Liver (tissue), 9 donors: Measurements from ENCODE around the gene EGFR. TPM values are rescaled to one million over a fixed set of nuclear protein-coding genes. Genes with fewer than 3 reads are reported as not detected.
A peak's percentile ranks its signal among the peaks of the same experiment; 100 is the strongest.

Source experiments
- DNase-seq: peaks from one replicate; pipeline ENCODE4 v3.0.0-alpha.2; 2017; ENCODE audit warnings: low spot score
- H3K27ac ChIP-seq, 2 donors: one replicate each; pipeline ENCODE4 v1.7.0; 2013; ENCODE audit warnings: inconsistent platforms in 2 of 2, low read length in 2 of 2, control low read depth in 1 of 2, low read depth in 1 of 2, mild to moderate bottlenecking in 1 of 2
- H3K27me3 ChIP-seq, 4 donors: one replicate each; pipeline versions ENCODE4 v1.6.1 to v1.7.0; 2013; ENCODE audit warnings: low read length in 3 of 4, inconsistent platforms in 1 of 4, mild to moderate bottlenecking in 1 of 4, moderate library complexity in 1 of 4; ENCODE audit not compliant: control insufficient read depth in 4 of 4, insufficient read depth in 4 of 4
- H3K36me3 ChIP-seq, 4 donors: one replicate each; pipeline versions ENCODE4 v1.6.1 to v1.7.0; 2013; ENCODE audit warnings: low read length in 3 of 4, mild to moderate bottlenecking in 3 of 4, low read depth in 1 of 4, moderate library complexity in 1 of 4; ENCODE audit not compliant: control insufficient read depth in 4 of 4, insufficient read depth in 3 of 4
- H3K4me1 ChIP-seq, 4 donors: one replicate each; pipeline versions ENCODE4 v1.6.1 to v1.7.0; 2013; ENCODE audit warnings: low read length in 3 of 4, mild to moderate bottlenecking in 3 of 4, moderate library complexity in 1 of 4; ENCODE audit not compliant: control insufficient read depth in 4 of 4, insufficient read depth in 4 of 4
- H3K4me3 ChIP-seq, 3 donors: one replicate each; pipeline versions ENCODE4 v1.6.1 to v1.7.0; 2013; ENCODE audit warnings: low read length in 3 of 3, control low read depth in 1 of 3, low read depth in 1 of 3, mild to moderate bottlenecking in 1 of 3
- H3K9ac ChIP-seq, 2 donors: one replicate each; pipeline ENCODE4 v1.7.0; 2013; ENCODE audit warnings: low read length in 2 of 2, mild to moderate bottlenecking in 2 of 2, moderate library complexity in 2 of 2, control low read depth in 1 of 2, low read depth in 1 of 2
- H3K9me3 ChIP-seq, 4 donors: one replicate each; pipeline versions ENCODE4 v1.6.1 to v1.7.0; 2013; ENCODE audit warnings: low read length in 3 of 4; ENCODE audit not compliant: control insufficient read depth in 4 of 4
- EGR1 ChIP-seq, 2 donors: IDR thresholded peaks; 2 replicates each; pipeline ENCODE4 v1.6.1; 2016 to 2018; ENCODE audit warnings: antibody characterized with exemption in 2 of 2, low read depth in 2 of 2
- FOXA2 ChIP-seq: IDR thresholded peaks from 2 replicates; pipeline ENCODE4 v1.6.1; 2016; ENCODE audit warnings: antibody characterized with exemption
- GABPA ChIP-seq, 2 donors: IDR thresholded peaks in 1 of 2; conservative IDR thresholded peaks in 1 of 2; 2 replicates each; pipeline ENCODE4 v1.6.1; 2016; ENCODE audit warnings: antibody characterized with exemption in 2 of 2, mild to moderate bottlenecking in 1 of 2, moderate library complexity in 1 of 2
- HNF4G ChIP-seq: IDR thresholded peaks from 2 replicates; pipeline ENCODE4 v1.6.1; 2016; ENCODE audit warnings: antibody characterized with exemption
- NR2F2 ChIP-seq: IDR thresholded peaks from 2 replicates; pipeline ENCODE4 v1.6.1; 2016; ENCODE audit warnings: antibody characterized with exemption
- RAD21 ChIP-seq, 2 donors: IDR thresholded peaks; 2 replicates each; pipeline ENCODE4 v1.6.1; 2016; ENCODE audit warnings: antibody characterized with exemption in 2 of 2, mild to moderate bottlenecking in 2 of 2
- RXRA ChIP-seq, 2 donors: IDR thresholded peaks; 2 replicates each; pipeline ENCODE4 v1.6.1; 2017 to 2018; ENCODE audit warnings: antibody characterized with exemption in 2 of 2, mild to moderate bottlenecking in 1 of 2
- SP1 ChIP-seq: IDR thresholded peaks from 2 replicates; pipeline ENCODE4 v1.6.1; 2018; ENCODE audit warnings: antibody characterized with exemption, mild to moderate bottlenecking
- TAF1 ChIP-seq: conservative IDR thresholded peaks from 2 replicates; pipeline ENCODE4 v1.6.1; 2016; ENCODE audit warnings: antibody characterized with exemption, mild to moderate bottlenecking
- YY1 ChIP-seq: IDR thresholded peaks from 2 replicates; pipeline ENCODE4 v1.6.1; 2016; ENCODE audit warnings: antibody characterized with exemption, mild to moderate bottlenecking
- WGBS: extraction: QIAGEN DNeasy Blood & Tissue Kit; methylation state at CpG from one replicate; pipeline ENCODE4 v1.1.7; 2013; 5-methylcytosine and 5-hydroxymethylcytosine counted together
- polyA plus RNA-seq, 2 donors: library from polyadenylated mRNA; stranded (reverse) in 1 of 2; unstranded in 1 of 2; fragments of 200-250 nt in 1 of 2; fragments of >200 nt in 1 of 2; fragmentation: Nextera tagmentation in 1 of 2; extraction: Ambion mirVana in 1 of 2; gene quantifications; one replicate each; pipeline versions ENCODE4 v1.2.1 to v1.2.3, GENCODE V29; 2013 to 2015
- total RNA-seq, 2 donors: library from RNA; depleted of rRNA; stranded (reverse); fragments of >200 nt; gene quantifications; one replicate each; pipeline ENCODE4 v1.2.3, GENCODE V29; 2014
- TF ChIP-seq, protein P1 (sequence below): IDR thresholded peaks from 2 replicates; pipeline ENCODE4 v1.6.1; 2016; ENCODE audit warnings: antibody characterized with exemption
- TF ChIP-seq, protein P2 (sequence below): IDR thresholded peaks from 2 replicates; pipeline ENCODE4 v1.6.1; 2016; ENCODE audit warnings: antibody characterized with exemption
- donor health status: healthy.
- donor health status: healthy.
- donor health status: healthy.
- donor health status: healthy.
- donor health status: healthy.

The EGFR gene
- total and polyA plus RNA-seq, 4 donors = 22.6 to 37.0 (median 27.7) TPM

DNA sequence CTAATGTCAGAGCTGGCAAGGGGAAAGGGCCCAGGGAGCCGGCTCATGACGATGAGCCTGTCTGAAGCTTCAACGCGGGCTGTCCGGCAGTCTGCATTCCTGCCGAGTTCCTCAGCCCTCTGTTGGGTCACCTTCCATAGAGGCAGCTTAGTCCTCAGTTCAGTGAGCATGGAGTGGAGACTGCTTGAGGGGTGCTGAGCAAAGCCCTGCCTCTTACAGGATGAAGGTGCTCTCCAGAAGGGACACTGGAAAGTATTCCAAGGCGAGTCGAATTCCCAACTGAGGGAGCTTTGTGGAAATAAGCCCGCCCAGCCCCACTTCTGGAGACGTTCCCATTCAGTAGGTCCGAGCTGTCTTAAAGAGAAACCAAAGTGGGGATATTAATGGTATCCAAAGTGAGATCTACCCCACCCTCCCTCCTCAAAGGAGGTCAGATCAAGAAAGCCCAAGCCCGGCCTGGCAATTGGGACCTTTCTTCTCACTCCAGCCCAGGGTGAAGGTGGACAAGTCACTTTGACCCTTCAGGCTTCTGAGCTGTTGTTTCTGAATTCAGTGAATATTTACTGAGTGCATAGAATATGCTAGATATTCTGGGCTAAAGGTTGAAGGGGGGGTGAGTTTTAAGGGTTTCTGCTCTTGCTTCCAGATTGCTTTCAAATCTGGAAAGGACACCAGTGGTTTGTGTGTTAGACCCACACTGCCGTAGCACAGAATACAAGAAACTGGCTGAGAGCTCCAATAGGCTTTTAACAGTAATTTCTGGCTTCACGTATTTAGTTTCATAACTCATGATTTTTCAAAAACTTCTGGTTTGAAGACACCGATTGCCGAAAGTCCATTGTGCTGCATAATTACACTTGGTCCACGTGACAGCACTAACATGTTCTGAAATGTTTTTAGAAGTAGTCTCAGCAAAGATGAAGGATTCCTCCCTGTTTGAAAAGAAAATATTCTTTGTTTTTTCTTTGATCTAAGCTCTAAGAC lies 3.5 kb downstream of the EGFR start:
- WGBS = 38% methylated on average over 17 of the region's 17 CpGs
- peak in 1 of 2 donors; percentile 10 for TF ChIP-seq RAD21 (IDR thresholded peaks at IDR 0.05)
- no peak for TF ChIP-seq SP1
- TF ChIP-seq, protein P1, sequence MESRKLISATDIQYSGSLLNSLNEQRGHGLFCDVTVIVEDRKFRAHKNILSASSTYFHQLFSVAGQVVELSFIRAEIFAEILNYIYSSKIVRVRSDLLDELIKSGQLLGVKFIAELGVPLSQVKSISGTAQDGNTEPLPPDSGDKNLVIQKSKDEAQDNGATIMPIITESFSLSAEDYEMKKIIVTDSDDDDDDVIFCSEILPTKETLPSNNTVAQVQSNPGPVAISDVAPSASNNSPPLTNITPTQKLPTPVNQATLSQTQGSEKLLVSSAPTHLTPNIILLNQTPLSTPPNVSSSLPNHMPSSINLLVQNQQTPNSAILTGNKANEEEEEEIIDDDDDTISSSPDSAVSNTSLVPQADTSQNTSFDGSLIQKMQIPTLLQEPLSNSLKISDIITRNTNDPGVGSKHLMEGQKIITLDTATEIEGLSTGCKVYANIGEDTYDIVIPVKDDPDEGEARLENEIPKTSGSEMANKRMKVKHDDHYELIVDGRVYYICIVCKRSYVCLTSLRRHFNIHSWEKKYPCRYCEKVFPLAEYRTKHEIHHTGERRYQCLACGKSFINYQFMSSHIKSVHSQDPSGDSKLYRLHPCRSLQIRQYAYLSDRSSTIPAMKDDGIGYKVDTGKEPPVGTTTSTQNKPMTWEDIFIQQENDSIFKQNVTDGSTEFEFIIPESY = no peak
- TF ChIP-seq RXRA (IDR thresholded peaks at IDR 0.05) = peak in 1 of 2 donors; percentile 23
- no peak for TF ChIP-seq HNF4G
- no peak for TF ChIP-seq NR2F2
- TF ChIP-seq EGR1 (IDR thresholded peaks at IDR 0.05; ENCODE audit: low read depth in 2 of 2) = no peak
- TF ChIP-seq TAF1 = no peak
- peaks cover 0 to 4% (median 1%) of the 10 kb centered on the region in 4 donors for H3K36me3 ChIP-seq
- H3K4me3 ChIP-seq = peak overlapping the region in 2 of 3 donors; percentile 3 to 90
- no peaks in the 10 kb centered on the region for H3K9me3 ChIP-seq
- H3K9ac ChIP-seq = peak overlapping the region; percentile 7 to 15
- peak overlapping the region; percentile 93 to 97 for H3K27ac ChIP-seq
- peaks cover 7 to 50% (median 28%) of the 10 kb centered on the region in 4 donors for H3K4me1 ChIP-seq
- no peak for DNase-seq
- H3K27me3 ChIP-seq = no peaks in the 10 kb centered on the region

DNA sequence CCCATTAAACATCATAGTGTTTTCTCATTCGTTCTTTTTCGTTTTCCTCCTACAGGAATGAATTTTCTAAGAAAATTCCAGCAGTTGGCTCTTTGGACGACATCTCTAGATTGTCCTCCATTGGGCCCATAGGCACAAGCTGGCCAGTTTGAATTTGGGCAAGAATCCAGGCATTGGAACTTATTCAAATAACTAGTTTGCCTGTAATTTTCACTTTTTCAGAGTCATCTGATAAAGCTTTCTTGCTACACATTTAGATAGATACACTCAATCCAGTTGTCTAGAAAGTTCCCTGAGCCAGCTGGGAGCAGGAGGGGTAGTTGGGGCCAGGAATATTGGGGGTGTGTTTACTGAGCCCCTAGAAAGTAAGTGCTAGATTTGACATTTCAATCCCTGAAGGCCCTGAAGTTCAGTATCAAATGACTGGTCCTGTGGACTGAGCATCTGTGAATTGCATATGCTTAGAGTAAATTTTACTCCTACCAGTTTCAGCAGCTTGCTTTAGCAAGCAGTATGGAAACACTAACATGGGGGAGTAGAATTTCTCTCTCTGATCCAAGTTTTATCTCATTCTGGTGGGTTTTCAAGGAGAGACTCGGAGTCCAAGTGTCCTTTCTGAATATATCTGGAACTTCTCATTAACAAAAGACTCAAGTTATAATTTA lies 5.2 kb downstream of the EGFR start:
- peak overlapping the region; percentile 21 to 38 for H3K27ac ChIP-seq
- H3K4me3 ChIP-seq = no peak overlapping the region
- no peaks in the 10 kb centered on the region for H3K27me3 ChIP-seq
- no peaks in the 10 kb centered on the region for H3K9me3 ChIP-seq
- TF ChIP-seq YY1 (peak; percentile 32), SP1 (no peak), RAD21 (IDR thresholded peaks at IDR 0.05) (no peak), GABPA (IDR thresholded peaks at IDR 0.05 in 1 of 2, conservative IDR thresholded peaks at IDR 0.05 in 1 of 2) (no peak), RXRA (IDR thresholded peaks at IDR 0.05) (no peak), FOXA2 (no peak)
- TF ChIP-seq, protein P2, sequence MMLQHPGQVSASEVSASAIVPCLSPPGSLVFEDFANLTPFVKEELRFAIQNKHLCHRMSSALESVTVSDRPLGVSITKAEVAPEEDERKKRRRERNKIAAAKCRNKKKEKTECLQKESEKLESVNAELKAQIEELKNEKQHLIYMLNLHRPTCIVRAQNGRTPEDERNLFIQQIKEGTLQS = no peak
- TF ChIP-seq, protein P1 = no peak
- no peak overlapping the region for H3K9ac ChIP-seq
- no peak for DNase-seq
- H3K4me1 ChIP-seq = peaks cover 7 to 40% (median 24%) of the 10 kb centered on the region in 4 donors
- WGBS = 75% methylated on average over 4 of the region's 4 CpGs
- peaks cover 0 to 4% (median 1%) of the 10 kb centered on the region in 4 donors for H3K36me3 ChIP-seq
